Breast epithelium (tissue), 4 donors: ENCODE results near the gene VAPA. TPM values are rescaled to one million over a fixed set of nuclear protein-coding genes. Genes with fewer than 3 reads are reported as not detected.

Source experiments
- DNase-seq, 2 donors: peaks; one replicate each; pipeline ENCODE4 v3.0.0-alpha.2; 2019; ENCODE audit warnings: low spot score in 2 of 2
- H3K27ac ChIP-seq, 2 donors: fragments of 200-600 bp; sonication (generic) in 1 of 2; one replicate each; pipeline ENCODE4 v1.5.1; 2016 to 2019; ENCODE audit warnings: mild to moderate bottlenecking in 1 of 2
- H3K27me3 ChIP-seq, 2 donors: fragments of 200-600 bp; sonication (generic) in 1 of 2; one replicate each; pipeline versions ENCODE4 v1.5.1 to v1.6.0; 2017 to 2019; ENCODE audit warnings: control low read depth in 1 of 2, mild to moderate bottlenecking in 1 of 2
- H3K36me3 ChIP-seq: fragments of 200-600 bp; one replicate; pipeline ENCODE4 v1.5.1; 2019
- H3K4me1 ChIP-seq, 2 donors: fragments of 200-600 bp; sonication (generic); one replicate each; pipeline ENCODE4 v1.5.1; 2016 to 2019; ENCODE audit warnings: control low read depth in 1 of 2
- H3K4me3 ChIP-seq, 3 donors: fragments of 200-600 bp; sonication (generic); 1 replicate in 2 of 3; 2 replicates in 1 of 3; pipeline ENCODE4 v1.5.1; 2016 to 2019; ENCODE audit warnings: mild to moderate bottlenecking in 3 of 3, moderate library complexity in 2 of 3
- H3K9me3 ChIP-seq, 2 donors: fragments of 200-600 bp; sonication (generic) in 1 of 2; one replicate each; pipeline ENCODE4 v1.5.1; 2016 to 2019; ENCODE audit warnings: control low read depth in 1 of 2
- CTCF ChIP-seq, 3 donors: fragments of 450-650 bp; IDR thresholded peaks; one replicate each; pipeline ENCODE4 v1.5.1; 2016 to 2017; ENCODE audit warnings: antibody characterized with exemption in 3 of 3, mild to moderate bottlenecking in 3 of 3, moderate library complexity in 3 of 3
- POLR2A ChIP-seq: fragments of 450-650 bp; IDR thresholded peaks from one replicate; pipeline ENCODE4 v1.6.1; 2016; ENCODE audit warnings: antibody characterized with exemption, mild to moderate bottlenecking, moderate library complexity
- POLR2AphosphoS5 ChIP-seq, 3 donors: sonication (generic); formaldehyde crosslinking; IDR thresholded peaks; one replicate each; pipeline ENCODE4 v1.6.1; 2017; ENCODE audit warnings: antibody characterized with exemption in 3 of 3
- intact Hi-C: fragments of 100-400 bp; cut with DNase I; formaldehyde crosslinking; loops from one replicate; pipeline ENCODE4 v1.15.1; 2023; ENCODE audit warnings: low total_unique reads
- total RNA-seq, 3 donors: library from RNA; depleted of rRNA; stranded (reverse); fragments of >200 nt; gene quantifications; one replicate each; pipeline ENCODE4 v1.1.0, GENCODE V29; 2016

The VAPA gene
- total RNA-seq, 3 donors from 2014 or later = 235 to 263 (median 260) TPM

DNA sequence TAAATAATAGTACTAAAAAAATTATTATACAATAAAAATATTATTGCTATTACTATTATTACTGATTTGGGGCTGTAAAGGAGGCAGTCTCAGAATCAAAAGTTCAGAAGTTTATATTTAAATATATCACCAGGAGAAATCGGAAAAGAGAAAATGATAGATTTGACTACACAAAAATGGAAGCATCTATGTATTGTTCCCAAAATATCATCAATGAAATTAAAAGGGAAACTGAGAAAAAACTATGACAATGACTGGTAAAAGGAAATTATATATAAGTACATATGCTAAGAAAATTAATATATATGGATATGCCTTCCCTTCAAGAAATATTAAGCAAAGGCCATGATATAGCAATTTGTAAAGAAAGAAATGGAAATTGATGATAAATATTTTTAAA, 35.7 kb upstream of the VAPA start:
- Histone ChIP-seq H3K9me3 (no peaks in the 10 kb centered on the region), H3K27ac (no peak overlapping the region)

DNA sequence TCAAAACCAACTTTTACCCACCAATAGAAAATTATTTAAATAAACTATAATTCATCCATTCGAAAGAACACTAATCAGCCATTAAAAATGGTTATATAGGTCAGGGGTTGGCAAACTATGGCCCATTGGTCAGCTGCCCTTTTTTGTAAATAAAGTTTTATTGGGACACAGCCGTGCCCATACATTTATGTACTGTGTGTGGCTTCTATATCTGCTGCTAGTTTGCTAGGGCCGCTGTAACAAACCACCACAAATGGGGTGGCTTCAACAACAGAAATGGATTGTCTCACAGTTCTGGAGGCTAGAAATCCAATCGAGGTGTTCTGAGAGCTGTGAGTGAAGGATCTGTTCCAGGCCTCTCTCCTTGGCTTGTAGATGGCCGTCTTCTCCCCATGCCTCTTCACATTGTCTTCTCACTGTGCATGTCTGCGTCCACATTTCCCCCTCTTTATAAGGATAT, 35.0 kb upstream of the VAPA start:
- intact Hi-C loops = no loop called here
- no peaks in the 10 kb centered on the region for H3K27me3 ChIP-seq
- H3K36me3 ChIP-seq = no peaks in the 10 kb centered on the region
- H3K4me1 ChIP-seq = no peaks in the 10 kb centered on the region
- H3K9me3 ChIP-seq = no peaks in the 10 kb centered on the region
- H3K27ac ChIP-seq = no peak overlapping the region
- DNase-seq = no peak
- no peak overlapping the region for H3K4me3 ChIP-seq
- TF ChIP-seq CTCF (IDR thresholded peaks at IDR 0.05) = no peak
- TF ChIP-seq POLR2AphosphoS5 (IDR thresholded peaks at IDR 0.05) = no peak
- no peak for TF ChIP-seq POLR2A

More for the DNA sequence above, 35.7 kb upstream of the VAPA start:
- H3K4me3 ChIP-seq = no peak overlapping the region
- intact Hi-C loops = no loop called here
- DNase-seq = no peak
- H3K36me3 ChIP-seq = no peaks in the 10 kb centered on the region
- H3K27me3 ChIP-seq = no peaks in the 10 kb centered on the region
- no peaks in the 10 kb centered on the region for H3K4me1 ChIP-seq
- TF ChIP-seq POLR2AphosphoS5 (IDR thresholded peaks at IDR 0.05) = no peak
- TF ChIP-seq CTCF (IDR thresholded peaks at IDR 0.05) = no peak
- TF ChIP-seq POLR2A = no peak

DNA sequence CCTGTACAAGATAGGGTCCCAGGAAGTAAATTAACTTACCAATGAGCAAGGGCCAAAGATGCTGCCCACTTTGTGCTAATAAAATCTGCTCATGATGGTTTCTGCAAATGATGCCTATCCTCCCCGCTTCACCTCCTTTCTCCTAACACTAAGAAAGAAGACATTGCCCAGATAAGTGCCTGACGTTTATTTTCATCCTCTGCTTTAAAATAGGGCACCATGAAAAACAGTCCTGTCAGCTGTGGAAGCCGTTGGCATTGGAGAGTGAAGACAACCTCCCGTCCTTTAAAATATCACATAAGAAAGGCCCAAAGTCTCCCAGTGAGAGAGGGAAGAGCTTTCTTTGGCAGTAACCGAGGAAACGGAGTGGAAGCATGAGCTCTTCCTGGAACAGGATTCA, 29.7 kb upstream of the VAPA start:
- H3K9me3 ChIP-seq = no peaks in the 10 kb centered on the region
- H3K4me3 ChIP-seq = no peak overlapping the region
- no peaks in the 10 kb centered on the region for H3K36me3 ChIP-seq
- no peak for DNase-seq
- H3K4me1 ChIP-seq = no peaks in the 10 kb centered on the region
- TF ChIP-seq POLR2A = no peak
- TF ChIP-seq CTCF (IDR thresholded peaks at IDR 0.05) = no peak
- TF ChIP-seq POLR2AphosphoS5 (IDR thresholded peaks at IDR 0.05) = no peak
- no peak overlapping the region for H3K27ac ChIP-seq
- H3K27me3 ChIP-seq = no peaks in the 10 kb centered on the region
- intact Hi-C loops = no loop called here

DNA sequence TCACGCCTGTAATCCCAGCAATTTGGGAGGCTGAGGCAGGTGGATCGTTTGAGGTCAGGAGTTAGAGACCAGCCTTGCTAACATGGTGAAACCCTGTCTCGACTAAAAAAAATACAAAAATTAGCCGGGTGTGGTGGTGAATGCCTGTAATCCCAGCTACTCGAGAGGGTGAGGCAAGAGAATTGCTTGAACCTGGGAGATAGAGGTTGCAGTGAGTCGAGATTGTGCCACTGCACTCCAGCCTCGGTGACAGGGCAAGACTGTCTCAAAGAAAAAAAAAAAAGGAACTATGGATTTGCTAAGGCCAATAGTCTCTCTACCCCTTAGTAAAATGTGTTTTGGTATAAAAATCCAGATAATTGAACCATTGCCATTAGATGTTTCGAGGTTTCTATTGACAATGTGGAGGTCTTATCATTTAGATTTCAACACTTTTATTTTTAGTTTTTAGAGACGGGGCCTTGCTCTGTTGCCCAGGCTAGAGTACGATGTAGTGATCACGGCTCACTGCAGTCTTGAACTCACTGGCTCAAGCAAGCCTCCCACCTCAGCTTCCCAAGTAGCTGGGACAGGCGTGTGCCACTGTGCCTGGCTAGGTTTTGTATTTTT, 29.2 kb upstream of the VAPA start:
- Histone ChIP-seq H3K27ac (no peak overlapping the region), H3K9me3 (no peaks in the 10 kb centered on the region), H3K4me1 (no peaks in the 10 kb centered on the region), H3K4me3 (no peak overlapping the region), H3K36me3 (no peaks in the 10 kb centered on the region), H3K27me3 (no peaks in the 10 kb centered on the region)
- no peak for TF ChIP-seq POLR2A
- no peak for TF ChIP-seq POLR2AphosphoS5 (IDR thresholded peaks at IDR 0.05)
- TF ChIP-seq CTCF (IDR thresholded peaks at IDR 0.05) = no peak
- no peak for DNase-seq
- intact Hi-C loops = no loop called here

DNA sequence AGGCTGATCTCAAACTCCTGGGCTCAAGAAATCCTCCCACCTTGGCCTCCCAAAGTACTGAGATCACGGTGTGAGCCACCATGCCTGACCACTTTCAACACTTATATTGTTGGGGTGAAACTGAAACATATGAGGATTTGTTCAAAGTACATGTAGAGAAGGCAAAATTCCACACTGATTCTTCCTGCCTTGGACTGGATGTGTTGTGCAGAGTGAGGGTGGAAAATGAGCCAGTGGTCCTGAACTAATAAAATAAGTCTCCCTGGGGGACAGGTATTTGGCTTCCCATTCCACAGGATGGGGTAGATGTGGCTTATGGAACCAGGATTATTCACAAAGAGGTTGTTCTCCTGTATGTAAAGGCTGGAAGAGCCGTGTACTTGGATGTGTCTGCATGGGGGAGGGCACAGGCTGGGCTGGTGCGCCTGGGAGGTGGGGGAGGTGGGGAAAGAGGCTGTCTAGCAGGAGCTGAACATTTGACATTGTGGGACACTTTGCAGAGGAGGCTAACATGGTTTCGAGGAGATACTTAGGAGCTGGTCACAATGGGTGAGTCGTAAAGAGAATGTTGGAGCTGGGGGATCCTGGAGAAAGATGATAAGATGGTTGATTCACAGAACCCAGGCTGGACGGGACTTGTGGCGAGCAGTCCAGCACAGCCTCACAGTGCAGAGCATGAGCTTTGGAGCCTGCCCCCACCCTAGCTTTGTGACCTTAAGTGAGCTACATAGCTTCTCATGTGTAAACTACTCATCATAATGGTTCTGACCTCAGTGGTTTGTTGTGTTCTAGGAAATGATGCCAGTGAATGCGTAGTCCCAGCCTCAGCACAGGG, 28.4 kb upstream of the VAPA start, which contains the start of gene TXNDC2:
TSS of gene TXNDC2 (plus strand) at position 804 of the 835 bp plus-strand sequence. CDS start 708 bp downstream, outside the sequence.
- H3K27ac ChIP-seq = no peak within 1 kb of the TSS
- no peak within 1 kb of the TSS for H3K4me3 ChIP-seq
- no peaks in the 10 kb centered on the region for H3K27me3 ChIP-seq
- H3K4me1 ChIP-seq = no peaks in the 10 kb centered on the region
- no peaks in the 10 kb centered on the region for H3K9me3 ChIP-seq
- DNase-seq = no peak
- no peaks in the 10 kb centered on the region for H3K36me3 ChIP-seq
- intact Hi-C loops = no loop called here
- TF ChIP-seq CTCF (IDR thresholded peaks at IDR 0.05) = no peak
